LHCN-M2 (cell line): ENCODE measurements around the gene TRAPPC6A. TPM values are rescaled to one million over a fixed set of nuclear protein-coding genes. Genes with fewer than 3 reads are reported as not detected.

ENCODE experiments used
- DNase-seq: peaks from one replicate; pipeline ENCODE4 v3.0.0-alpha.2; 2012; ENCODE audit warnings: low read depth
- total RNA-seq: library from RNA; depleted of rRNA; stranded (reverse); fragments of >200 nt; gene quantifications from 2 replicates; pipeline ENCODE4 v1.2.3, GENCODE V29; 2014

The TRAPPC6A gene
- total RNA-seq, 1 experiment from 2014 or later, result 10.4 TPM

DNA sequence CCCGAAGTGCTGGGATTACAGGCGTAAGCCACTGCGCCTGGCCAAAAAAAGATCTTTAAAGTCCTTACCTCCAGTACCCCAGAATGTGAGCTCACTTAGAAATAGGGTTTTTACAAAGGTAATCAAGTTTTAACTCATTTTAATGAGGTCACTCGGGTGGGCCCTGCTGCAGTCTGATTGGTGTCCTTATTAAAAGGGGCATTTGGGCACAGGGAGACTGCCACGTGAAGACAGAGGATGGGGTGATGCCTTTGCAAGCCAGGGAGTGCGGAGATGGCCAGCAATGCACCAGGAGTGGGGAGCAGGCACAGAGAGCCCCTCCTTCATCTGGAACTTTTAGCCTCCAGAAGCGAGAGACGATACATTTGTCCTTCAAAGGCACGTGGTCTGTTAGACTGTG, 28.9 kb downstream of the TRAPPC6A start:
- DNase-seq, result no peak

- DNase-seq, result no peak
Measured at GRCh38 chr19:45147835-45148676, 30.0 kb downstream of the TRAPPC6A start.

- no peak for DNase-seq
Measured at GRCh38 chr19:45146741-45147205, 31.3 kb downstream of the TRAPPC6A start.

DNA sequence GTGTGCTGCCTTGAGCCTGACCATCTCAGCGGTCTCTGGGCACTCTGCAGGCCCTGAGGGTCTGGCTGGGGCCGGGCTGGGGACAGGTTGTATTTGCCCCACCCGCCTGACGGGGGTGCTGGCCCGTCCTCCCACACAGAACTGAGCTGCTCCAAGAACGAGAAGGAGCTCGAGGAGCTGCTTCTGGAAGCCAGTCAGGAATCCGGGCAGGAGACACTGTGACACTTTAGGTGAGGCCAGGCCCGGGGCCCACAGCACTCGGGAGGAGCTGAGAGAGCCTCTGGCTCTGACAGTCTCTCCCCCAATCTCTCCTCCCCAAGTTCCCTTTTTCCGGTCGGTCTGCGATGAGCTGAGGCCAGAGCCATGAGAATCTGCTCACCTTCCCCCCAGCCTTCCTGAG, 31.8 kb downstream of the TRAPPC6A start:
- no peak for DNase-seq

GRCh38 chr19:45145270-45146189, 32.5 kb downstream of the TRAPPC6A start:
- DNase-seq, result no peak

- DNase-seq, result no peak
Measured at GRCh38 chr19:45144431-45145269, 33.4 kb downstream of the TRAPPC6A start.

- DNase-seq, result no peak
Measured at GRCh38 chr19:45142726-45143110, 35.3 kb downstream of the TRAPPC6A start.

DNA sequence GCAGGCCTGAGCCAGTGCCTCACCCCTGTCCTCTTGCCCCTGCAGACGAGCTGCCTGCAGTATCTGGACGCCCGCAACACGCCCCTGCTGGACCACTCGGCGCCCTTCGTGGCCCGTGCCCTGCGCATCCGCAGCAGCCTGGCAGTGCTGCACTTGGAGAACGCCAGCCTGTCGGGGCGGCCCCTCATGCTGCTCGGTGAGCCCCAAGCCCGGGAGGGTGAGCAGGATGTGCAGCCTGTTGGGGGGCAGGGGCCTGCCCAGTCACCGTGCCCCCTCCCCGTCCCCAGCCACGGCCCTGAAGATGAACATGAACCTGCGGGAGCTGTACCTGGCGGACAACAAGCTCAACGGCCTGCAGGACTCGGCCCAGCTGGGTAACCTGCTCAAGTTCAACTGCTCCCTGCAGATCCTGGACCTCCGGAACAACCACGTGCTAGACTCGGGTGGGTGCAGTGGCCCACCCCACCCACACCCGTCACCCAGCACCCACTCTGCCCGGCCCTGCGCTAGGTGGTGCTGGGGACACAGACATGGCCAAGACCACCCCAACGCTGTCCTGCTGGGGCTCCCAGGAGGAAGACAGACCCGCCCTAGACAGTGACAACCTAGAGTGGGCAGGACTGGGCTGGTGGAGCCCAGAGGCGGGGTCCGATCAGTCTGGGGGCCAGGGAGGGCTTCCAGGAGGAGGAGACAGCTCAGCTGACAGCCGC, 35.9 kb downstream of the TRAPPC6A start:
- no peak for DNase-seq

- DNase-seq, result no peak
Measured at GRCh38 chr19:45141203-45141900, 36.7 kb downstream of the TRAPPC6A start.

DNA sequence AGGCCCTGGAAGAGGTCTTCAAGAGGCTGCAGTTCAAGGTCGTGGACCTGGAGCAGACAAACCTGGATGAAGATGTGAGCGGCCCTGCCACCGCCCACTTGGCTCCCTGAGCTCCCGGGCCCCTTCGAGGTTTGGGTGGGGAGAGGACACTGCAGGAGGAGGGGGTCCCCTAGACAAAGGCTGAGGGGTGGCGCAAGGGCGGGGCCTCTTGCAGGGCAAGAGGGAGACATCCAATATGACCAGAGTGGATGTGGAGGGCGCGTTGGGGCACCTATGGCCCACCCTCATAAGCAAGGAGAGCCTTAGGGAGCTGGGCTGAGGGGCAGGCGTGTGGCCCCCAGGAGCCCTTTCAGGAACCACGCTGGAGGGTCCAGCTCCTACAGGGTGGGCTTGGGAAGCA, 37.5 kb downstream of the TRAPPC6A start:
- no peak for DNase-seq

DNA sequence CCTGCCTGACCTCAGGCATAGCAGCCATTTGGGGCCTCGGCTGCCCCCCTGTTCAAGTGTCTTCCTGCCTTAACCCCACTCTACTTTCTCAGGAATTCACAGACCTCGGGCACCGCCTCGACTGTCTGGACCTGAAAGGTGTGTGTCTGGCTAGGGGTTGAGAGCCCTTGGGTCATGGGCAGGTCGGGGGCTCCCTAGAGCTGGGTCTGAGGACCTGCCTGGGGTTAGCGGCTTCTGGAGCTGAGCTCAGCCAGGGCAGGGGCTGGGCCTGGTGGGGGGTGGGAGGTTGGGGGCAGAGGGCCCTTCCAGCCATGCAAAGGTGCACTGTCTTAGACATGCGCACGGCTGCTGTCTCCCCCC, 37.9 kb downstream of the TRAPPC6A start:
- DNase-seq, result no peak

DNA sequence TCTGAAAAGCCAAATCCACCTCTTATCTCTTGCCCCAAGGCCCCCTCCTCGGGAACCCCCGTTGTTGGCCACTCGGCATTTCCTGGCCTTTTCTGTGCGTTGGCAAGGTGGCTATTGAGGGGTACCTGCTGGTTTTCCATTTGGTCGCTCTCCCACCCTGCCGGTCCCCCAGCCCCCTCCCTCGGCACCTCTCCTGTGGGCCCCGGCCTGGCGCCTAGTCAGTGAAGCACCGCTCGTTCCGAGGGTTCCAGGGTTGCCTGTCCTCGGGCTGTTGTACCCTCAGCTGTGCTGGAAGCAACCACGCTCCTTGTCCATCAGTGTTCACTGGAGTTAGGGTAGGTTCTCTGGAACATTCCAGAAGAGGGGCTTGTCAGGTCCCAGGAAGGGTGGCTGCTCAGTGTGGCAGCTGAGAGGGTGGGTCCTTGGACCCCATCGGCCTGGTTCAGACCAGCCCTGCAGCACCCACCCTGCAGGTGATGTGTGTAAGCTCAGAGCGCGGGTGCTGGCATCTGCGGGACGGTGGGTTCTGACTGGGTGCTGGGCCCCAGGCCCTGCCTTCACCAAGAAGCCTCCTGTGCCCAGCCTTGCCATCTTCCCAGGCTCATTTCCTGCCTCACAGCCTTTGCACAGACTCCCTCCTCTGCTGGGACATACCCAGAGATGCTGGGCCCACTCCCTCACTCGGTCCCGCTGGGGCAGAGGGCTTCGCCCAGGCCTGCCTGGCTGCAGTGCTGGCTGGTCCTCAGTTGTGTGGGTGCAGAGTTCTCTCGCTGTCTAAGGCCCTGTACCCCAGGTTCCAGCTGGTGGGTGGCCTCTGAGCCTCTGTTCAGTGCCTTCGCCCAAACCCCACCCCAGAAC, 38.5 kb downstream of the TRAPPC6A start:
- no peak for DNase-seq

- DNase-seq, result no peak
Measured at GRCh38 chr19:45138303-45138751, 39.7 kb downstream of the TRAPPC6A start.

GRCh38 chr19:45137179-45137761, 40.8 kb downstream of the TRAPPC6A start:
- DNase-seq, result peak; percentile 62

GRCh38 chr19:45136507-45137178, 41.4 kb downstream of the TRAPPC6A start:
- DNase-seq, result no peak

DNA sequence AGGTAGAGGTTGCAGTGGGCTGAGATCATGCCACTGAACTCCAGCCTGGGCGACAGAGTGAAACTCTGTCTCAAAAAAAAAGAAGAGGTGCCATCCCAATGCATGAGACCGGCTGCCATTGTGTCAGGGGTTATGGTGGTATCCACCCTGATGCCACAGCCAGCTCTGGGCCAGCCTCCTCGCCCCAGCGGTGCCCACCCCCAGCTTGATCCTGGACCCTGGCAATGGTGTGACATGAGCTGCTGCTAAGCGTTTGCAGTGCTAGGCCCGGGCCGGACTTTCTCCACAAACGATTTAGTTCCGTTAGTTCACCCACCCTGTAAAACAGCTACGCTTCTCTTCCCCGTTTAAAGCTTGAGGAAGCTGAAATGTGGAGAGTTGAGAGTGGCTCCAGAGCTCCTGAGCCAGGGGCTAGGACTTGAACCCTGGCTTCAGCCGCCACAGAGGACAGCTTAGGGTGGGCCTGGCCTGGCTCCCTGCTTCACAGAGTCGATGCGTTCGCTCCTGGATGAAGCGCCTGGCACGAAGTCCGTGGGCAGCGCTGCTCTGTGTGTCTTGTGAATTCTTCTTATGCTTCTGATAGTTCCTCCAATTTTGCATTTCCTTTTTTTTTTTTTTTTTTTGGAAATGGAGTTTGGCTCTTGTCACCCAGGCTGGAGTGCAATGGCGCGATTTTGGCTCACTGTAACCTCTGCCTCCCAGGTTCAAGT, 42.7 kb downstream of the TRAPPC6A start:
- DNase-seq, result no peak

DNA sequence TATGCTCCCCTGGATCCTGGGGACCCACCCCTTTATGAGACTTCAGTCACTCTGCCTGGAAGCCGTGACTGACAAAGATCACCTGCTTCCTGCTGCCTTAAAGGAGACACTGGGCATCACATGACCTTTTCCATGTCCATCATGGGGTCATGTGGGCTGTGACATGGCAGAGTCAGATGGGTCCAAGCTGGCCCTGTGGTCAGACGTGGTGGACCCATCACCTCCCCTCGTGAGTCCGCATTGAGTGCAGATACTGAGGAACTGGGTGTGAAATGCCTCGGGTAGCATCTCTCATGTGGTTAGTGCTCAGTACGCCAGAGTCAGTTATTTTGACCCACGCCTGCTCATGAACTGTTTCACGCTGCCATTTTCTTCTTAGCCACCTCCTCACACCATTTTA, 44.4 kb downstream of the TRAPPC6A start:
- DNase-seq, result no peak
